HG03521 (cell line): ENCODE measurements around the gene SLC6A6.

ENCODE experiments used
- ATAC-seq: cut with Tn5 transposase; IDR thresholded peaks from one replicate; pipeline ENCODE4 v1.9.1; 2021; ENCODE audit warnings: mild to moderate bottlenecking, moderate library complexity; ENCODE audit not compliant: unreplicated experiment

Gene SLC6A6

GRCh38 chr3:14451844-14452739 is 49.7 kb downstream of the SLC6A6 start:
- ATAC-seq: no peak

DNA sequence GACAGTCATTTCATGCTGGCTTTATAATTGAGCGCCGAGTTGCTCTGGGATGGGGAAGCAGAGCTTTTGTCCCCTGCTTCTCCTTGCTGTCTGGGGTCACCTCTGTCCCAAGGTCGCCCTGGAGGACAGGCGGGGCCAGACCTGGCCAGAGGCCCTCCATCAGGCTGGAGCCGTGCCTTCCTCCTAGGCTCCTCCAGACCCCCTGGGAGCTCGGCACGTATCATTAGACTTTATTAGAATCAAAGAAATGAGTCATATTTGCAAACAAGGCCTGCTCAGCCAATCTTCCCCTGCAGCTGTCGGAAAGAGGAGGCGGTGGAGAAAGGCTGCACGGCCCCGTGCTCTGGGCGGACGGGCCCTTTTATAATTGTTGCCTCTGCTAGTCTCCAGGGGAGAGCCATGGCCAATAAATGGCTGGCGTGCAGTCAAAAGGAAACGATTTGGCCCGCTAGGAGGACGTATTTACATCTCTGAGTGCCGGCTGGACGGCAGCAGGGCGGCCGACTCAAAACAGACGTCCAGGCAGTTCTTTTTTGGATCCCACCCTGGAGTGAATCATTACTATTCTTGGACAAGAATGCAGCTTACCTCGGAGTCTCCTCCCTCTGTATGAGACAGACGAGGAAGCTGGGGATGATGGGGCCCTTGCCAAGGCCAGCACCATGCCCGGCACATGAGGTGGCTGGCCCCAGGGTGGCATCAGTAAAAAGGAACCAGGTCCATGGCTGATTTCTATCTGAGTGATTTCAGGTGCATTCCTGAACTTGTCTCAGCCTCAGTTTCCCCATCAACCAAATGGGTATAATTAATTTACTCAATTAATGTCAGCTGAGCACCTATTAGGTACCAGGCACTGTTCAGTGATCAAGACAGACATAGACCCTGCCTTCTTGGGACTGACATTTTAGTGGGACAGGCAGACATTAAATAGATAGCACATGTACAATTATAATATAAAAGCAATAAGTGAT is 50.6 kb downstream of the SLC6A6 start:
- no peak for ATAC-seq

DNA sequence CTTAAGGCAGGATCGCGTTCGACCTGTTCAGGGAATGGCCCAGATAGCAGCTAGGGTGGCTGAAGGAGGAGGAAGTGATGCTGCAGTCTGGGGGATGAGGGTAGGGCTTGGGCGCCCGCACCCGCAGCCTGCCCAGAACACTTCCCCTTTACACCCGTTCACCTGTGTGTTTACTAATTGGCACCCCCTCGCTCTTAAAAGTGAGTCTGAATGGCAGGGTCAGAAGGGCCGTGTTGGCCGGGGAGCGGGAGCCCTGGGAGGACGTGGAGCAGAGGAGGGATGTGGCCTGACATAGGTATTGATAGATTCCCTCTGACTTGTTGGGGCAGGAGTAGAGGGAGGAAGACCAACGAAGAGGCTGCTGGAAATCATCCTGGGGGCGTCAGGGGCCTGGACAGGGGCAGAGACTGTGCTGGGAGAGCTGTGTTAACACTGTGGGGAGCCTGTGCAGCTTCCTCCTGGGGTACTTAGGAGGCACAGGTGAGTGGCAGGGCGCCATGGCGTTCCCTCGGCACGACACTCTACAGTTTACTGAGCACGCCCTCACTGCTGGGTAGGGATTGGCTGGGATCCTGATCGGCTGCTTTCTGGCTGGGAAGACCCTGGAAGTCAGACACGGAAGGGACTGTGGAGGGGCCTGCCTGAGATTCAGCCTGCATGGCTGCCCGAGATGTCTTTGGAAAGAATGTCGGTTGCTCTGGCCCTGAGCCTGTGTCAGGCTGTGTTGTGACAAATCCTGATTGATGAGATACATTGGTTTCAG is 51.7 kb downstream of the SLC6A6 start:
- no peak for ATAC-seq

DNA sequence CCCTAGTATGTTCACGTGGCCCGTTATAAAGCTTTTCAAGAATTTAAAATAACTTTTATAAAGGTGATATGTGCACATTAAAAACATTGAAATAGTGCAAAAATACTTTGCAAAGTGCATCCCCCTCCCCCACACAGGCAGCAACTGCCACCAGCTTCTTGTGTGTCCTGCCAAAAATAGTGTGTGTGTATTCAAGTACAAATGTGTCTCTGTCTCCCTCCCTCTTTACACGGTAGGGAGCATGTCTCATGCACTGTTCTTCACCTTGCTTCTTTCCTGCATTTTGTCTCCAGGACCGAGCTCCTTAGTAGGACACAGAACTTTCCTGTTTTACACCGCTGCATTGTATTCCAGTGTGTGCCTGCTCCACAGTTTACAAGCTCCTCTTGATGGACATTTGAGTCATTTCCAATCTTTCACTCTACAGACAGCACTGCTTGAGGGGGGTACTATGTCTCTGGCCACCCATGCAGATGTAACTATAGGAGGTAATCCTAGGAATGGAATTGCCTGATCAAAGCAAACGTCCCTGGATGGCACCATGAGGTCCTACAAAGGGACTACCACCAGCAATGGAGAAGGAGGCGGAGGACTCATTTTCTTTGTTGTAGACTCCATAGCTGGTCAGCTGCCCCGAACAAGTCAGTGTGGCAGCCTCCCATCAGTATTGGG is 52.4 kb downstream of the SLC6A6 start:
- ATAC-seq: no peak

DNA sequence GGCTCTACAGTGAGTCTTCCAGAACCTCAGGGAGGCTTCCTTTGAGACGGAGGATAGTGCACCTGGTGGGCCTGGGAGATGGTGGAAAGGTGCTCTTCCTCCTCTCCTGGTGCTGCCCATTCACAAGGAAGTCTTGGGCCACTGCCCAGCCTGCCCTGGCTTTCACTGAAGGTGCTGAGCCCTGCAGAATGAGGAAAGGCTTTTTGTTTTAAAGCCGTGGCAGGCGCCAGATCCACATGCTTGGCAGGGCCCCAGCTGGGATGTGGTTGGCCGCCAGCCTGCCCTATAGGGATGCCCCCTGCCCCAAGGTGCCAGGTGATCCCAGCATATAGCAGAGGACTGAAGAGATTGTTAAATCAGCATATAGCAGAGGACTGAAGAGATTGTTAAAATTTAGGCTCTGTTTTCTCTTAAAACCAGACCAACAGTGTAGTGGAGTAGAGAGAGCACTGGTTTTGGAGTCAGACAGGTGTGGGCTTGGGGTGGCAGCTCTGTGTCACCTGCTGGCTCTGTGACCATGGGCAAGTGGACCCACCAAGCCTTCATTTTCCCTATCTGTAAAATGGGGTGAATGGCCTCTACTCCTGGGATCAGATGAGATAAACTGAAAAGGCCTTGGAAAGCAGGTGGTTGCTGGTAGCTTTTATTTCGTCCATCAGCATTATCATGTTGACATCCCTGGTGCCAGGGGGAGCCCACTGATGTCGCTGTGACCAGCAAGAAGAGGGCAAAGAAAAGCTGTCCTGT is 53.3 kb downstream of the SLC6A6 start:
- no peak for ATAC-seq

DNA sequence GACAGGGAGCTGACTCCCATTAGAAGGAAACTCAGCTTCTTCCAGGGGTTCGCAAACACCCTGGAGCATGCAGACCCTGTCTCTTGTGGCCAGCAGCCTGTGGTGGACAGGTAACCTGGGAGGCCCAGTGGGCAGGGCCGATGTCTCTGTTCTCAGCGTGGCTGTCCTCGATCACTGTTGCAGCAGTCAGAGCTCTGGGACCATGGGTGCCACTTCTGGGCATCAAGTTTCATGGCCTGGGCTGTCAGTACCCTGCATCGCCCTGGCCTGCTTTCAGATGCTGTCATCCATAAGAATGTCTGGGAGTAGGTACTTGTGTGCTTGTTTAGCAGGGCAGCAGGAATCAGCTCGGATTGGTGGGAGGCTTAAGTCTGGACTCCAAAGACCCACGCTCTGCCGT is 54.4 kb downstream of the SLC6A6 start:
- no peak for ATAC-seq

DNA sequence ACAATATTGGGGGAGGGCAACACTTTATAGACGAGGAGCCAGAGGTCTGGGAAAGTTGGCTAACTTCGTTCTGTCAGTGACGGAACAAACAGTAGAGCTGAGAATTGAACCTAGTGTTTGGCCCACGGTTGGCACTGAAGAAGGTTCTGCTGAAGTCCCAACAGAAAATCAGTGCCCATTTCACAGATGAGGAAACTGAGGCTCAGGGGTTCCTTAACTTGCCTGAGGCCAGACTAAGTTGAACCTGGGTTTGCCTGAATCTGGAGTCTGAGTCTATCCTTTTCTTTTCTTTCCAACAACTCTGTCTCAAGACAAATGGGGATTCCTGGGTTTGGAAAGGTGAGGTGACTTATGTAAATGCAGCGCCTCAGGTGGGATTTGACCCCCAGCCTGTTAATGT is 55.1 kb downstream of the SLC6A6 start:
- ATAC-seq: no peak

DNA sequence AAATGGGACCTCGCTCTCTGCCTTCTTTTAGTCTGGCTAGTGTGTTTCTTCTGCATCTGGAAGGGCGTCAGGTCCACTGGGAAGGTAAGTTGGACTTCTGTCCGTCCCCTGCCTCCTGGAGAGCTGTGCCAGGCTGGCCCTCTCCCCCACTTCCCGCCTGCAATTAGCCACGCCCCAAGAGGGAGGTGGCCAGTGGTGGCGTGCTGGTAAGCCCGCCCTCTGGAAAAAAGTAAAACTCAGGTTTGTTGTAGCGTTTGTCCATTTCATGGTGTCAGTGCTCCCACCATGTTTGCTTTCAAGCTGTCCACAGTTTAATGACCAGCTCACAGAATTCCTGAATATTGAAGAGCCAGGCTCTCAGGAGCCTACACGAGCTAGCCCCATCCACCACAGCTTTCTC is 55.6 kb downstream of the SLC6A6 start:
- ATAC-seq: no peak

DNA sequence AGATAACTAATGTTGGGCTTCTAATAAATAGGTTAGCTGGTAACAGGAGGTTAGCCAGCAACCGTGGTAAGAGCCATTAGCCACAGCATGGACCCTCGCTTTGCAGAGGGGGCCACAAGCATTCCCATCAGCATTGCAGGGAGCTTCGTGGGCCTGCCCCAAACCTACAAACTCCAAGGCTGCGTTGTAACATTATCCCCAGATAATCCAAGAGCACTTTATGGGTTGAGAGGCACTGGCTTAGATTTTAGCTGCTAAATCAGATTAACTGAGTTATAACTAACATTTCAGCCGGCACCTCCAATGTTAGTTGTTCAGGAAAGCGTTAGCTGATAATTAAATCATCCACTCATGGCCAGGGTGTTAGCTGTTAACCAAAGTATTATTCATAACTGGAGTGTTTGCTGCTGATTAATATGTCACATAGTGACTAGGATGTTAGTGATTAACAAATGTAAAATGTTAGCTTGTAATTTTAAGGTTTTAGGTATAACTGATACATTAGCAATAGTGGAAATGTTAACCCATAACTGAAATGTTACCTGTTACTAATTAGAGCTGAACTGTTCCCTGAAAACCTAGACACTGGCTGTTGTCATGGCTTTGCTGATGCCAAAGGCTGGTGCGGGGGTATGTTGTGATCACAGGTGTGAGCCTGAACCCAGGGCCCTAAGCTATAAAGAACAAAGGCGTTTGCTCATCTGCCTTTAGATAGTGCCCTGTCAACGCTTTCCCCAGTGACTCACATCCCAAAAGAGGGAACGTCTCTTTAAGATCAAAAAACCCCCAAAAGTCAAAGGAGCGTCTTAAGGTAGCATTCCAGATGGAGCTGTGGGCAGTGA is 56.2 kb downstream of the SLC6A6 start:
- ATAC-seq: no peak

DNA sequence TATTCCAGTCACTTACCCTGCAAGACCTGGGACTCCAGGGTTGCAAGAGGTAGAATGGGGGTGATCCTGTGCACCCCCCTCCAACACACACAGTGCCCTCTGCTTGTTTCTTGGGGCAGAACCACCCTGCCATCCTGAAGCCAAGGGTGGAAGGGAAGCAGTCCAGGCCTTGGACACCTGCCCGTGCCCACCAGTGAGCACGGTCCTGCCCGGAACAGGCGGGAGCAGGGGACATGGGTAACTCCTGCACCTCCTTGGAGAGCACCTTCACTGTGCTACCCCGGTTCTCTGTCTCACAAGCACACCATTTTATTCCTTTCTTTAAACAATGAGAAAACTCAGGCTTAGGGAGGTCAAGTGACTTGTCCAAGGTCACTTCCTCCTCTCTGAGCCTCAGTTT is 57.0 kb downstream of the SLC6A6 start:
- ATAC-seq: no peak

DNA sequence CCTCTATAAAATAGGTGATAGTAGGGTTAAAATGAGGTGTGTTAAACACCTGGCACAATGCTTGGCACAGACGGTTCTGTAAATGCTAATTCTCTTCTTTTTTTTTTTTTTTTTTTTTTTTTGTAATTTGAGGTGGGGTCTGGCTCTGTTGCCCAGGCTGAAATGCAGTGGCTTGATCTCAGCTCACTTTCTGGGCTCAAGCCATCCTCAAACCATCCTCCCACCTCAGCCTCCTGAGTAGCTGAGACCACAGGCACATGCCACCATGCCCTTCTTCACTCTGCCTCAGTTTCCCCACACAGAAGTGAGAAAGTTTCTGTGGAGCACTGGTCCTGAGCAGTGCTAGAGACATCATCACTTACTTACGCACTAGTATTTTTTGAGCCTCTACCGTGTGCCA is 57.4 kb downstream of the SLC6A6 start:
- no peak for ATAC-seq

GRCh38 chr3:14460342-14461005 is 58.1 kb downstream of the SLC6A6 start:
- ATAC-seq: no peak

DNA sequence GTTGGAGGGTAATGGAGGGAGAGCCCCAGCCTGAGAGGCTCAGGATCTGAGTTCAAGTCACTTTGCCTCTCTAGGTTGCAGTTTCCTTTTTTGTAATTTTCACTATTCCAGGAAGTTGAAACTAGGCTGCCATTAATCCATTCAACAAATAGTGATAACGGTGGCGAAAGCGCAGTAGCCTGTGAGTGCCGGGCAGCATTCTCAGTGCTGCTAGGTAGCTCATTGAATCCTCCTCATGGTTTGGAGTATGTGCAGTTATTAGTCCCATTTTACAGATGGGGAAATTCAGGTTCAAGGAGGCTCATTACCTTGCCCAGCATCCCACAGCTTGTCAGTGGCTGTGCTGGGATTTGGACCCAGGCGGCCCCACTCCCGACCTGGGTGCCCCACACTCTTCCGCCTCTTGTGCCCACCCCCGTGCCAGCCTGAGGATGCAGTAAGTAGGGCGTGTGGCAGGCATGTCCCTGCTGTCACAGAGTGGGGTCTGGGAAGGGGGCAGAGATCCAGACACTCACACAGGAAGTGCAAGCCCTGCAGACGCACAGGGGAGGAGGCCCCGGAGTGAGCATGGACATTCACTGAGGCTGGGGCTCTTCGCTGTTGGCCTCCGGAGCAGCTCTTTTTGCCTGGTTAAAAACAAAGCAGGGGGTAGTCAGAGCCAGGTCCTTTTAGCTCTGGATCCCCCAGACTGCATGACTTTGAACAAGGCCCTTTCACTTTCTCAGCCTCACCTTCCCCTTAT is 58.8 kb downstream of the SLC6A6 start:
- ATAC-seq: no peak

DNA sequence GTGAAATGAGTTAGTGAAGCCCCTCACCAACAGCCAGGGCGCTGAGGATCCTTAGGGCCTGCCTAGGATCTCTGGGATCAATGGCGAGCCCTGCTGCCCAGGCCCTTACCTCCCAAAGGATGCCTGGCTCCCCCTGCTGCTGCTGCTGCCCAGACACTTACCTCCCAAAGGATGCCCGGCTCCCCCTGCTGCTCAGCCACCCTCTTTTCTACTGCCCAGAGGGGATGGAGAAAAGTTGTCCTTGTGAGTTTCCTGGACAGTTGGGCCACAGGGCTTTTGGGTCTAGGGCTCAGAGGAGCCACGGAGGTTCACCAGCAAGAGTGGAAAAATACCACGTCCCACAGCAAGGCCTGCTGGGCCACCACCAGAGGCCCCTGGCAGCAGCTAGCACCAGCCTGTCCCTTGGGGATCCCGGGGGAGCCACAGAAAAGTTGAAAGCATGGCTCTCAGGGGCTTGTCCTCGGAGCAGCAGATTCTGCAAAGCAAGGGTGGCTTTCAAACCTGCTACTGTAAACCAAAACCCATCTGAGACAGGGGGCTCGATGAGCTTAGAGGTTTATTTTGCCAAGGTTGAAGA is 59.4 kb downstream of the SLC6A6 start:
- no peak for ATAC-seq

DNA sequence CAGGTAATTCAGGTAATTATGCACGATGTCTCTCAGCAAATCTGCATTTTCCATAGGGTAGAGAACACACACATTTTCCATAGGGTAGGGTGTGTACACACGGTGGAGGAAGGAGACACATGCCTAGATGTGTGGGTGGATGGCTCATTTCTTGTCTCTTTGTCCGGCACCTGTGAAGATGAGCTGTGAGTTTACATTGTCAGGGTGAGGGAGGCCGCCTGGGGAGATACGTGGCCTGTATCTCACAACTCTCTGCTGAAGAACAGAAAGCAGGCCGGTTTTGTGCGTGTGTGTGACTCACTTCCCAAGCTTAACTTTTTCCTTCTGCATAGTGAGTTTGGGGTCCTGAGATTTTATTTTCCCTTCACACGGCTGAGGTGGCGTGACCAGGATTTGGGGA is 60.3 kb downstream of the SLC6A6 start:
- ATAC-seq: no peak

DNA sequence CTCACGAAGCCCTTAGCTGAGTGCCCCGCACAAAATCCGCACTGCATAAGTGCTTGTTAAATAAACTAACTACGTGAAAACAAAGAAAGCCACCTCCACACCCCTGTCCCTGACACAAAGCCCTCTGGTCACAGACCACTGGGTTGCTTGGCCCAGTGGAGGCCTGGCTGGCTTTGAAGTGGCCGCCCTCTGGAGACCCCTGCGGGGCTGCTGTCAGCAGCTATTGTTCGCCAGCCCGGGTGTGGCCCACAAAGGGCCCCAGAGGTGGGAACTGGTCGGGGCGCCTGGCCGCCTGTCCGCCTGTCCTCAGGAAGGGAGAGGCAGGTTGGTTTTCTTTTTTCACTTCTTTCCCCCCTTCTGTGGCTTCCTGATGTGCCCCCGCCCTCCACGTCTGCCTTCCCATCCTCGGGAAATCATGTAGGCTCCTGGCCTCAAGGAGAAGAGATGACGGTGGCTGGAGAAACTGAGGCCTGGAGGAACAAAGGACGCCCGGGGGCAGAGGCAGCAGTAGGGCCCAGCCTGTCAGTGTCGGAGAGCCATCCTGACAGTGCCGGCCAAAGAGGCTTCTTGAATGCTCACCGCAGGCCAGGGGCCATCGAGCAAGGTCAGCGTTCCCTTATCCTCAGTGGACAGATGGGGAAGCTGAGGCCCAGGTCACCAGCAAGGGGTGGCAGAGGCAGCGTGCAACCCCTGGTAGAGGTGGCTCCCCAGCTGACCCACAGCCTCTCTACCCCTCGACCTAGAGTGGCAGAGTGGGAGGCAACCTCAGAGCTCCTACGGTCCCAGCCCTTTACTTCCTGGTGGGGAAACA is 61.1 kb downstream of the SLC6A6 start:
- ATAC-seq: no peak

DNA sequence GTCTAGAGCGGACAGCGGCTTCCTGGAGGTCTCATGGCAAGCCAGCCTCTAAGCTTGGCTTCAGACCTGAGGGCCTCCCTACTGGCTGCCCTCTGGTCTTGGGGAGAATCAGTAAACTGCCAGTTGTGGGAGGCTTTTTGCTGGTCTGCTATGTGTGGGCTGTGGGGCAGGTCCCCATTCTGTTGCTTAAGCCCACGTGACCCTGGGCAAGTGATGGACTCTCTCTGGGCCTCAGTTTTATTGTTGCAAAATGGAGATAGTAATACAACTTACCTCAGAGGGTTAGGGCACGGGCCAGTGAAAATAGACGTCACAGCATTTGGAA is 61.7 kb downstream of the SLC6A6 start:
- no peak for ATAC-seq
